HG02870 (cell line): Measurements from ENCODE around the gene C1orf116.

ENCODE experiments used
- ATAC-seq: cut with Tn5 transposase; IDR thresholded peaks from one replicate; pipeline ENCODE4 v1.9.1; 2021; ENCODE audit warnings: mild to moderate bottlenecking, moderate library complexity; ENCODE audit not compliant: unreplicated experiment

Gene C1orf116

DNA sequence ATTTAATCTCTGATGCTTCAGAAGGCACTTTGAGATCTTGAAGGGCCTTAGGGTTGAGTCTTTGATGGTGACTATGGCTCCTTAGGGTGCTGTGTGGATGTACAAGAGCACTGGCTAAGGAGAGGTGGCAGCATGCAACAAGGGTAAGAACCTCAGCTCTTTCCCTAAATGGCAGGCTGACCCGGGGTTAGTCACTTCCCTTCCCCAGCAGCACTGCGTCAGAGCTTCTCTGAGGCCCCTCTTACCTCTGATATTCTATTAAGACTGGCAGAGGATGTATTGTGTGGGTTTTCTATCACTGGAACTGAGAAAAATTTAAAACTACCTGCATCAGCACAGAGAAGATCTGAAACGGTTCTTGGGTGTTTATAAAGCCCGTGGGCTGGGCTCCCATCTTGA, 11.8 kb downstream of the C1orf116 start:
- ATAC-seq, result no peak

DNA sequence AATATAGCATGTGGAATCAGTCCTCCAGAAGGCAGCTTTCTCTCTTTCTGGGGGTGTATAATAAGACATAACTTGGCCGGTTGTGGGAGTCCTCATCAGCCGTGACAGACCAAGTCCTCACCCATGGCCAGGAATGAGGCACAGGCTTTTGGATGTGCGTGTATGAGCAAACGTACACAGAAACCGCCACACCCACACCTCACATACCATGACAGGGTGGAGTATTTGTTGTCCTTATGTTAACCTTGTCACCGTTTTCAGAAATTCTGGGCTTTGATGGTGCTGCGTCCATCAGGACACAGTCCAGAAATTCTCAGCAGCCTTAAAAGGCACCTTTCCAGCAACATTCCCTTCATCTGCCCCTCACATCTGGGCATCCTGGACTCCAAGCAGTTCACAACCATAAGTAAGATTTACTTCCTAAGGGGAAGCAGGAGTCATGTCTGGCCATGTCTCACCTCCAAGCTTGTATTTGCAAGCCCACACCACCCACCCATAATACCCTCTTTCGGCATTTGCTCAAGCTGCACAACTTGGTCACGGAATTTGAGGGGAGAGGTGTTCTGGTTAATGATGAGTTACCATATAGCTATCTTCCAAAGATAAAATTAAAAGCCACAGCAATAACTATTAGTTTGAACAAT, 12.4 kb downstream of the C1orf116 start:
- no peak for ATAC-seq

DNA sequence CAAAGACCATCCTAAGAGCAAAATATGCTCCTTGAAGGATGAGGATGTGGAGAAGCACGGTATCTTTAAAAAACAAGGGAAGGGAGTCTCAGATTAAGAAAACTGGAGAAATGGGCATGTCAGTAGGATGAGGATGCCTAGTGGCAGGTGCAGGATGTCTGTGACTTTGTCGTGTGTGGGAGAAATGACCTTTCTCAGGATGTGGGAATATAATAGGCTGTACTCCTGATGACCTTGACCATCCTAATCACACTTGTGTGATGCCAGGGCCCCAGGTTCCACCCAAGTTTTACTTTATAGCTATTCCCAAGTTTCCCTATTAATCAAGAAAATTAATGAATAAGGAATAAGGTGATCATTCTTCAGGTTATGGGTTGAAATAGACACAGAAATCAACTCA, 12.9 kb downstream of the C1orf116 start:
- no peak for ATAC-seq

DNA sequence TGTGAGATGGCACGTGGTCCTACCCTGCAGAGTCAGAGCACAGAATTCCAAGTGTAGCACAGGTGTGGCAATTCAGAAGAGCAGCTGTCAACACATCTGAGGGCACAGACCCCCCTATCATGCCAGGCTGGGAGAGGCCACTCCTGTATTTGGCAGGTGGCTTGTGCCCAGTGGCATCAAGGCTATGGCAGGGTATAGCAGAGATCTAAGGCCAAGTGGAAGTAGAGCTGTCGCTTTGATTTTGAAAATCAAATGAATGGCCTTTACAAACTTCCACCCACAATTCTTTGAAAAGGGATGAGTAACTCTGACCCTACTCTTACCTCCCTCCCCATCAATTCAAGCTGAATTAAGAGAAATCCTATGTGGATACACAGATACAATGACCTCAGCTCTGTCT, 13.4 kb downstream of the C1orf116 start:
- no peak for ATAC-seq

DNA sequence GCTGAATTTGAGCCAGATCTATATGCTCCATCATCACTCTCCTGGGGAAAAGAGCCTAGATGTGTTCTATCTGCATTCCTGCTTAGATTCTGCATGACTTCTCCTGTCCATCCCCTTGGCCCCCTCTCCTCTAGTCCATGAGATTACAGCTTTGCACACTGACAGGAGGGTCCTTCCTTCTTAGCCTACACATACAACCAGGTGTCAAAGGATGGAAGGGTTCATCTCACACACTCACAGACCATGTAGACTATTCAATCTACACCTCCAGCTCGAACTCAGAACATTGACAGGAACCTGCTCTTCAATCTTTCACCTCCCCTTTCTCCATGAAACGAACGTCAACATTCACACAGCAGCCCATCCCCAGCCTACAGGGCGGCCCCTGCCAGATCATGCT, 13.8 kb downstream of the C1orf116 start:
- ATAC-seq, result no peak

DNA sequence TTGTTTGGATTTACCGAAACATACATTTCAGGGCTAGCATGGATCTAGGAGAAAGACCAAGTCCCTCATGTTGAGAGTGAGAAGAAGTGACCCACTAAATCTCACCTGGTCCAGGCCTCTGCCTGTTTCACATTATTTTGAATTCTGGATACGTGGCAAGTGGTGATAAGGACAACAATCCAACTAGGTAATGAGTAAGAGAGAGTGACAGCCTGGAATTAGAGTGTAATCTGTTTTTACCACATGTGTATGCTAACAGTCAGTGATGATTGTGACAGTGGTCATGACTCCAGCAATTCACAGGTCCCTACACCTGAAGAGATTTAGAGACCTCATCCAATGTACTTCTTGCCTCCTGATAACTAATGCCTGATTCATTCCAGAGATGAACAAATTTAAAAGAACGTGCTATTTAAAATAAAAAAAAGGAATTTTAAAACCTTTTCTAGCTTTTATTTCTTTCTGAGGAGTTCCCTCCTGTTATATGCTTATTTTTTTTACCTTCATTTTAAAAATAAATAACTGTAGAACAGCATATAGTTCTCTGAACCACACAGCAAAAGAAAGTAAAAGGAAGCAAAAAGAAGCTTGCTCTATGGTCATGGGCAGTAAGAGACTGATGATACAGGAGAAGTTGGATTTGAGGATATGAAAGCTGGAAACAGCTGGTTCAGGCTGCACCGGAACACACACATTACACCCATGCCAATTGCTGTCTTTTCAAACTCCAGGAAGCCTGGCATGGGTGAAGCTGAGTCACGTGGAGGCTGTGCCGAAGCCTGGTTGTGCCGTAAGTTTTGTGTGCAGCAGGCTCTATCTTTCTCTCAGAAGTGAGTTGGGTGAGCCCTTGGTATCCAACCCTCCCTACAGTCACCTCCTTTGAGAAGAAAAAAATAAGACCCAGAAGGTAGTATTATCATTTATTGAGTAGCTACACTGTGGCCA, 14.7 kb downstream of the C1orf116 start:
- ATAC-seq, result no peak

DNA sequence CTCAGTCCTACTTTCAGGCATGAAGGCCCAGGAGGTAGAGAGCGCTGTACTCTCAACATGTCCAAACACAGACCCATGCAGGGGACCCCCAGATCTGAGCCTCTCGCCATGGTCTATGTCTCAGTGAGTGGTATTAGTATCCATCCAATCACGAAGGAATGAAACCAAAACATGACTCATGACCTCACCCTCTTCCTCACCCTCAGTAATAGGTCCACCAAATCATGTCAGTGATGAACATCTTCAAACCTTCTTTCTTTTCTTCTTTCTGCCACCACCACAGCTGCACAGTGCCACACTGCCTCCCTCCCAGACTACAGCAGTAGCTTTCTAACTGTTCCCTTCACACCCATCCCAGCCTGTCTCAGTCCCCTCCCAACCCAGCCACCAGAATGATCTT, 16.8 kb downstream of the C1orf116 start:
- no peak for ATAC-seq

DNA sequence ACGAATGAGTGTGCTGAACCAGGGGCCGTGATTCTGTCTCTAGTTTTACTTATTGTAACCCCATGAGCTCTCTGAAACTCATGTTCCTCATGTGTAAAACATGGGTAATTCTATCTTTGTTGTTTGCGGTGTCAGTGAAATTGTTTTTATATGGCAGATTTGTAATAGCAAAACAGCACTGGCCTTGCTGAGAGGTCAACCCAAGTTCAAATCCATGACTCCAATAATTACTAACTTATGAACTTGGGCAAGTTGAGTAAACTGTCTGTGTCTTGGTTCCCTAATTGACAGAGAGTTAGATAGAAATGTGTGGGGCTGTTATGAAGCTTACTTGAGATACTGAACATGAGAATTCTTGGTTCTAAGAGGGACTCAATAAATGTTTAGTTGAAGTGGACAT, 17.8 kb downstream of the C1orf116 start:
- no peak for ATAC-seq

DNA sequence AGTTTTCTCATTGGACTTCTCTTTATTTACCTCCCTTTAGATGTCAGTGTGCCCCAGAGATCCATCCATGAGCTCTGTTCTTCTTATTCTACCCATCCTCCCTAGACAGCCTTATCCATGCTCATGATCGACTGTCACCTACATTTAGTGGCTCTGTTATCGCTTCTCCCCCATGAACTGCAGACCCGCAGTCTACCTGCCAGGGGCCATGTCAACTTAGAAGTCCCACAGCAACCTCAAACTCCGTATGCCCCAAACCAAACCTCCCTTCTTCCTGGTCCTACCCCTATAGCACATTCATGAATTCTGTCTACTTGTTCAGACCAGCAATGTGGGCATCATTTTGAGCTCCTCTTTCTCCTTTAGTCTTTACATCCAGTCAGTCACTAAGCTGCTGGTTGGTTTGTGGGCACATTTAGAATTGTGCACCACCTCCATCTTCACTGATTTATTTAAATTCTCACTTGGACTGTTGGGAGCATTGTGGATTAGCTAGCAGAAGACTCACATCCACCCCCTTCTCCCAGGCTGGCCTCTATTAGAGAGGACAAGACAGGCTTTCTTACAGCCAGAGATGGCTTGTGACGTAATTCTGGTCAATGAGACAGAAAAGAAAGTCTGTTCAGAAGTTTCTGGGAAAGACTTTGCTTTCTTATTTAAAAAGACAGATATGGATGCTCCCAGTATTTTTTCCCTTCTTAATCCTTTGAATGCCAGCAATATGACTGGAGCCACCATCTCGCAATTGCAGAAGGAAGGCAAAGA, 19.1 kb downstream of the C1orf116 start:
- ATAC-seq, result no peak

DNA sequence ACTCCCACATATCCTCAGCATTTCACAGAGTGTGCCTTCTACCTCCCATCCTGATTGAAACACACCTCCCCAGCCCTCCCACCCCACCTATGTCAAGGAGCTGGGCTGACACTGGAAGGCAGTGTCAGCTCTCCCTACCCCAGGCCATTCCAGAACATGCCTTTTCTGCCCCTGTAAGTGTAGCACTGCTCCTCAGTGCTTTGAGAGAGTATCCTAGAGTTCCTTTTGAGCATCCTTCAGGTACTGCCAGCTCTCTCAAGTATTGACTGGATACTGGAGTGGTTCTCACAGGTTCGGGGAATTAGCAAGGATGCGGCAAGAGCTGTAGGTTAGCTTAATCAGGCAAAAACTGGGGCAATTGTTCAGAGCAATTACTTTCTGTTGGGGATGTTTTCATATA, 21.8 kb downstream of the C1orf116 start:
- ATAC-seq, result no peak

DNA sequence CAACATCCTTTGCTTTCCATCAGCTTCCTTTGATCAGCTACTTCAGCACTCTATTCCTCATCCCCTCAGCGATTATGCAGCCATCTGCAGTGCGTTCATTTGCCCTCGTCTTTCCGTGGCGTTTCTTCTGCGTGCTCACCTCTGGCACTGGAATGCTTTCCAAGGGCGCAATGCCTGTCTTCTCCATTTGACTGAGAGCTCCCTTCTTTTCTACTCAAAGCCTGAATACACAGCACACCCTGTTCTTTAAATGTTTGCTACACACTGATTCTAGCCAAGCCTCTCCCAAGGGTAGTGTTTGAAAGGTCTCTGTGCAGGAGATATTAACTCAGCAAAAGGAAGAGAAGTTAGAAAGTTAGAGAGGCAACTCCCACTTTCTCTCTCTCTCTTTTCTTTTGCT, 22.6 kb downstream of the C1orf116 start:
- no peak for ATAC-seq

DNA sequence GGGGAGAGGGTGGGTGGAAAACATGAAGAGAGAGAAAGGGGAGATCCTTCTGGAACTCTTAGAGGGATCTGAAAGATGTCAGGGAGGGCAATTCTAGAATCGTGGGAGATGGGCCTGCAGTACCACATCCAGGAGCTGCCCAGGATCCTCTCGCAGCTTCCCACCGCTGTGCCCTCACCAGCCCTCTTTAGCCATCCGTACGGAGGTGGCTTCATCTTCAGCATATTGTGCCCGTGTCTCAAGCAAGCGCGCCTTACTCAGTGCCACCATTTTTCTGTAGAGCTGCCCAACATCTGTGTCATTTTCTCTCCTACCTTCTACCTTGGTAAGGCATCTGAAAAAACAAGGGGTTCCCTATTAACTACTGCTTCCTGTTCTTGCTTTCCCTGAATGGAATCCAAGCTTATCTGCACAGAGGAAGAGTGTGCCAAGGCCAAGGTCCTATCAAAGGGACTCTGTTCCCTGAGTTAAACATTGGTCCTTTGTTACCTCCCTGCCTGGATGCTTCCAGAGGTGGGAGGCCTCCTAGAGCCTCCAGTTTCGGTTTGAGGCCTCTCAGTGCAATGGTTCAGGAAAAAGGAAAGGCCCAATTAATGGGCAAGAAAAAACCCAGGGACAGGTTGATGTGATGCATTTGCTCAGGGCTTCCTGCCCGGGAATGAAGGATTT, 23.2 kb downstream of the C1orf116 start:
- ATAC-seq, result no peak

DNA sequence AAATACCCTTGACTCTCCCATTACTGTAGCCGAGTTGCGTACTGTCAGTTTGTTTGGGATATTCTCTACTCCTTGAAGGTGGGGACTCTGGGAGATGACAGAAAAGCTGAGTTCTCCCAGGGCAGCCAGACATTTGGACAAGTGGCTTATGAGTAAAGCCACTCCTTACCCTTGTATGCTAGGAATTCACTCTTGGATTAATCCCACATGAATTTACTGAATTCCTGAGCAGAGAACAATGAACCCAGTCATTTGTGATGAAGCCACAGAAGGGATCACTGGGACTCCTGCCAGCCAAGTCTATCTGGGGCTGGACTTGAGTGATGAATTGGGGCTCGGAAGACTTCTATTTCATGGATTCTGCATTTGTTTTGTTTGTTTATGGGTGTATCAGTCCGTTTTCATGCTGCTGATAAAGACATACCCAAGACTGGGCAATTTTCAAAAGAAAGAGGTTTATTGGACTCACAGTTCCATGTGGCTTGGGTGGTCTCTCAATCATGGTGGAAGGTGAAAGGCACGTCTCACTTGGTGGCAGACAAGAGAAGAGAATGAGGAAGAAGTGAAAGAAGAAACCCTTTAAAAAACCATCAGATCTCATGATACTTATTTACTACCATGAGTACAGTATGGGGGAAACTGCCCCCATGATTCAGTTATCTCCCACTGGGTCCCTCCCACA, 25.1 kb downstream of the C1orf116 start:
- no peak for ATAC-seq

DNA sequence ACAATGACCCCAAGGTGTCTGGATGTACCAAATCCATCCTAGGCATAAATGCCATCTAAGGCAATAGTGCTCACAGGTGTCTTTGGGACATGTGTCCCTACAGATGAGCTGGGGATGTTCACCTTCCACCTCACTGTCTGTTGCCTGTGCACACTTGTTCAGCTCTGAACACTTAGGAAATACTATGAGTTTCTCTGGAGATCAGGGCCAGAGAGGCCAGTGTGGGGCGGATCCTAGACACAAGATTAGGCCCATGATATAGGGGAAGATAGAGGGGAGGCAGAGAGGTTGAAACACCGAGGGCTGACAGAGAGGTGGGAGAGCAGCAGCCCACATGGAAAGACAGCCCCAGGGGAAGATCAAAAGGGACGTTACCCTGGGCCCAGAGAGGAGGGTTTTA, 25.6 kb downstream of the C1orf116 start:
- ATAC-seq, result no peak

DNA sequence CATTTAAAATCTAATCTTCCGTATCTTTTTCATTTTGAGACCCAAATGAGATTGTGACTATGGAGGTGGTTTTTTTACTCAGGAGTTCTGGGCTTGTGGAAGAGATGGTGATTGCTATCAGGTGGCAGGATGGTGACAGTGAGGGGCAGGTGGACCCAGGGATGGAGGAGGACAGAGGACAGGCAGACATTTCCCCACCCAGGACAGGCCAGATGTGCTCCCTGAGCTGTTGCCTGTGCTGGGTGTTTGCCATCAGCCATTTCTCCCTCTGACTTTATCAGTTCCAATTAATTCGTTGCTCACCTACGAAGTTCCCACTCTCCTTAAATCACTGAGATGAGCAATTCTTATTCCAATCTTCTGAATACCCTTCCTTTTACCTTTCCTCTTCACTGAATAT, 26.5 kb downstream of the C1orf116 start:
- ATAC-seq, result no peak

DNA sequence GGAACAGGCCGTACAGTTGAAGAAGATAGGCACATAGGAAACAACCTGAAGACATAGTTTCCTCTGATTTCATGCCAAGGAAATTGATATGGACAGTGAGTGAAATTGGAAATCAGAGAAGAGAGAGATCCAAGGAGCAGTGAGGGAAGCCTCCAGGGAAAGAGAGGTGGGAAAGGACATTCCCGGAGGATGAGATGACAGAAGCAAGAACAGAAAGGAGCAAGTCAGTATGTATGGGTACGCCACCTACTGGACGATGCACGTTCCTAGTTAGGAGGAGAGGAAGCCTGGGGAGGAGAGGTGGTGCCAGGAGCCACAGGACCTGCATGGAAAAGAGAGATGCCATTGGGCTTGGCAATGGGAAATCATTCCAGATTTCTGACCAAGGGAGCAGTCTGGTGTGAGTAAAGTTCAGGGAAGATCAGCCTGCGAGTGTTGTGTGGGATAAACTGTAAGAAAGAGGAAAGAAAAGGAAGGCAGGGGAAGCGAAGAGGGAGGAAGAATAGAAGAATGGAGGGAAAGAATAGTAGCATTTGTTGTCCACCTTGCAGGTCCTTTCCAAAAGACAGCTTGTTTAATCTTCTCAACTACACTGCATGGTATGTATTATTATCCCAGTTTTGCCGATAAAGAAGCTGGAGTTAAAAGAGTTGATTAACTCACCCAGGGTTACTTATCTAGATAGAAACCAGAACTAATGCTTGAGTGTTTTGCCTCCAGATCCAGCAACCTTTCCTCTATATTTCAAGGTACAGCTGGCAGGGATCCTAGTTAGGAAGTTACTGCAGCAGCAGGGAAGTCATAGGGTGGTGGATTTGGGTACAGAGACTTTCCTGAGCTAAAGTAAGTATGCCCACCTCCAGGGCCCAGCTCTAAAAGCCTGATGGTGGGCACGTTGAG, 27.4 kb downstream of the C1orf116 start:
- no peak for ATAC-seq

DNA sequence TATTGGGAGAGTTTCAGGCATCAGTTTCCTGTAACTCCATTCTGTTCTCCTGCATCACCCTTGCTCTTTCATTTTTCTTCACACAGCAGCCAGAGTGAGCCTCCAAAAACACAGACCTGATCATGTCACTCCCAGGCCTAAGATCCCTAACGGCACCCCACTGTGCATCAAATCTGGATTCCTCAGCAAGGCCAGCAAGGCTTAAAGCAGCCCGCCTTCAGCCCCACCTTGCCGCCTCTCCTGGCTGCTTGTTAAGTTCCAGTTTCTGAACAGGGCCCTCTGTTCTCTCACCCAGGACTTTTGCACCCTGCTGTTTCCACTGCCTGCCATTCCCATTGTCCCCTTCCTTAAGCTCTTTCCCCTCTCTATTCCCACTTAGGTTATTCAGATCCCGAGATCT, 29.3 kb downstream of the C1orf116 start:
- ATAC-seq, result no peak

DNA sequence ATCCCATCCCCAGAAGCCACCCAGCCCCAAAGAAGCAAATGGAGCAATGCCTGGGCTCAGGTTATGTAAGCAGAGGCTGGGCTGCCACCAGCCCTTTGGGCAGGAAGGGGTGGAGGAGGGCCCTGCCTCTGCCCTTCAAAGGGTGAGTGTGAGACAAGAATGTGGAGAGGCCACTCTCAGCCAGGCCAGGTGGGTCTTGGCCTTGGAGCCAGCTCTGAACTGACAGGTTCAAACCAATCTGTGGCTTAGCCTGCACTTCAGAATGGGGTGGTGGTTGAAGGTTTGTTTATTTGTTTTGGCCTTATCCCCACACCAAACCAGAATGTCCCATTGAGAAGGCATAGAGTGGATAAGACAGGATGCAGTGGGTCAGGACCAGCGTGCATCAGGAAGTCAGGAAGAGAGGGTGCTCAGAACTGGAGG, 29.8 kb downstream of the C1orf116 start:
- no peak for ATAC-seq

DNA sequence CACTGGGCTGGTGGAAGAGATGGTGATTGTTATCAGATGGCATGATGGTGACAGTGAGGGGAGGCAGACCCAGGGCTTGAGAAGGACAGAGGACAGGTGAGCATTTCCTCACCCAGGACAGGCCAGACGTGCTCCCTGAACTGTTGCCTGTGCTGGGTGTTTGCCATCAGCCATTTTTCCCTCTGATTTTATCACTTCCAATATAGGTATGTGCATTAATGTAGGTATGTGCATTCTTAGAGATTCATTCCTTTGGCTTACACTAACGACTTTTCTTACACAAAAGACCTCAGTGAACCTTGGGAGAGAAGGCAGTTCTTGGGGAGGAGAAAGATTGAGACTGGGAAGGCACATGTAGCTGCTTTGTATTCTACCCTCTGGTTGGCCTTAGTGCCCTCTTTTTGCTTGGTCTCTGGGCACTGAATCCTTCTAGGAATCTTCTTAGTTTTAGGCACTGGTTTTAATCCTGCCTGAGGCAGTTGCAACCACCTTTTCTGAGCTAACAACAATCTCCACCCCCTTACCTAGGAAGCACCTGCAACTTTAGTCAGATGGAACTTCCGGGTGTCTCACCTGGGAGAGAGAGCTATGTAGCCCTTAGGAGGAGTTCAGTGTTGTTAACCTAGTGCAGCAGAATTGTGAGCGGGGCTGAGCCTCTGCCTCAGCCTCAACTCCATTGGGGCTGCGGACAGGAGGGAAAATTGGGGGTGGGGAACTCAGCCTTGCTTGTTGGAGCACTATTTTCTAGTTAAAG, 30.9 kb downstream of the C1orf116 start:
- no peak for ATAC-seq
